GM18520 (cell line): ENCODE results near the gene AHRR.
"Not testable (repeated sequence)": the region's sequence is repeated elsewhere in the genome, so short reads cannot be mapped to it uniquely, and the experiment has no call there.

Experiments used
- ATAC-seq: cut with Tn5 transposase; IDR thresholded peaks from one replicate; pipeline ENCODE4 v1.9.1; 2021; ENCODE audit not compliant: unreplicated experiment

The AHRR gene

GRCh38 chr5:321230-321725 lies at the start of gene AHRR:
Gene AHRR (plus strand): TSS chr5:321714. CDS start chr5:343903, 22,189 bp downstream.
- ATAC-seq: peak; percentile 31

DNA sequence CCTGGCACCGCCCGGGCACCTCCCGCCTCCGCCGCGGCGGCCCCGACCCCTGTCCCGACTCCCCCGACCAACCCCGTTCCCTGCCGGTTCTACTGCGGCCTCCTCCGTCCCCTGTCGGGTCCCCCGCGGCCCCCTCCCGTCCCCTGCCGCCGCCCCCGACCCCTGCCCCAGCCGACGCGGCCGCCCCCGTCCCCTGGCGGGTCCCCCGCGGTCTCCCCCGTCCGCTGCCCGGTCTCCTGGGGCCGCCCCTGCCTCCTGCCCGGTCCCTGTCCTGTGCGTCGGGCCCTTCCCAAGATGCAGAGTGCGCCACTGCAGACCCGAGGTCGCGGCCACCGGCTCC lies 49.7 kb upstream of the AHRR start:
- ATAC-seq: not testable (repeated sequence)

- ATAC-seq: not testable (repeated sequence)
These were observed 48.4 kb upstream of the AHRR start for GRCh38 chr5:273091-273490.

DNA sequence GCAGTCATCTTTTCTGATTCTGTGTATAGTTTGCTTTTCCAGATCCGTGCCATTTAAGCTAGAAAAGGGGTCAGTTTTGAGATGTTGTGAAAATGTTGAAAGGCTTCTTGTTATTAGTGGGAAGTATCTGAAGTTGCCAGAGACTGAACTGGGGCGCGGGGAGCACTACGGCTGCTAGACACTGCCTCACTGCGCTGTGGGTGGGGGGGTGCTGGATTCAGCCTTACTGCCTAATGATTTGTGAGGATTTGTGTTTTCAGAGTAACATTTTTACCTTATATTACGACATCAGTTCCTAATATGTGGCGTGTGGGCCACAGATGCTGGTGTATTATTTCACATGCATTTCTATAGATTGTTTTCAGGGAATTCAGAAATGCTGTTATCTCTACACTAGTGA lies 48.0 kb upstream of the AHRR start:
- ATAC-seq: not testable (repeated sequence)

GRCh38 chr5:274346-274745 lies 47.2 kb upstream of the AHRR start:
- ATAC-seq: not testable (repeated sequence)

DNA sequence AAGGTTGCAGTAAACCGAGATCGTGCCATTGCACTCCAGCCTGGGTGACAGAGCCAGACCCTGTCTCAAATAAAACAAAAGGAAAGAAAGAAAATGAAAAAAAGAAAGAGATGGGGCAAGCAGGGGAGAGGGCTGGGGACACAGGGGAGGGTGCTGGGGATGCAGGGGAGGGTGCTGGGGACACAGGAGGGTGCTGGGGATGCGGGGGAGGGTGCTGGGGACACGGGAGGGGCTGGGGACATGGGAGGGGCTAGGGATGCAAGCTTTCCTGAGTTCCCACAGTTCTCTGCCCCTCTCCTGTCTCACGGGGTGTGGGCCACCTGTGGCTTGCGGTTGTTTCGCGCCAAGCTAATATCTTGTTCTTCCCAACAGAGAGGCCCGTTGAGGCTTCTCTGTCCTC lies 42.9 kb upstream of the AHRR start:
- no peak for ATAC-seq

- ATAC-seq: not testable (repeated sequence)
These were observed 42.4 kb upstream of the AHRR start for GRCh38 chr5:279051-279665.

GRCh38 chr5:285991-286557 lies 35.4 kb upstream of the AHRR start:
- no peak for ATAC-seq

- ATAC-seq: not testable (repeated sequence)
These were observed 31.3 kb upstream of the AHRR start for GRCh38 chr5:290200-290599.

DNA sequence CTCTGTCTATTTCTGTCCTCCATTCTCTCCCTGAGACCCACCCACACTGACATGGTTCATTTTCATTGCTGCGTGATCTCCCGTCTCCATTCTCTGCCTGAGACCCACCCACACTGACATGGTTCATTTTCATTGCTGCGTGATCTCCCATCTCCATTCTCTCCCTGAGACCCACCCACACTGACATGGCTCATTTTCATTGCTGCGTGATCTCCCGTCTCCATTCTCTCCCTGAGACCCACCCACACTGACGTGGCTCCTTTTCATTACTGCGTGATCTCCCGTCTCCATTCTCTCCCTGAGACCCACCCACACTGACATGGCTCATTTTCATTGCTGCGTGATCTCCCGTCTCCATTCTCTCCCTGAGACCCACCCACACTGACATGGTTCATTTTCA lies 30.2 kb upstream of the AHRR start:
- not testable (repeated sequence) for ATAC-seq

GRCh38 chr5:294788-295187 lies 26.7 kb upstream of the AHRR start:
- not testable (repeated sequence) for ATAC-seq

GRCh38 chr5:296207-296606 lies 25.3 kb upstream of the AHRR start:
- ATAC-seq: not testable (repeated sequence)

GRCh38 chr5:296954-297353 lies 24.6 kb upstream of the AHRR start:
- ATAC-seq: not testable (repeated sequence)

GRCh38 chr5:297448-297847 lies 24.1 kb upstream of the AHRR start:
- not testable (repeated sequence) for ATAC-seq

DNA sequence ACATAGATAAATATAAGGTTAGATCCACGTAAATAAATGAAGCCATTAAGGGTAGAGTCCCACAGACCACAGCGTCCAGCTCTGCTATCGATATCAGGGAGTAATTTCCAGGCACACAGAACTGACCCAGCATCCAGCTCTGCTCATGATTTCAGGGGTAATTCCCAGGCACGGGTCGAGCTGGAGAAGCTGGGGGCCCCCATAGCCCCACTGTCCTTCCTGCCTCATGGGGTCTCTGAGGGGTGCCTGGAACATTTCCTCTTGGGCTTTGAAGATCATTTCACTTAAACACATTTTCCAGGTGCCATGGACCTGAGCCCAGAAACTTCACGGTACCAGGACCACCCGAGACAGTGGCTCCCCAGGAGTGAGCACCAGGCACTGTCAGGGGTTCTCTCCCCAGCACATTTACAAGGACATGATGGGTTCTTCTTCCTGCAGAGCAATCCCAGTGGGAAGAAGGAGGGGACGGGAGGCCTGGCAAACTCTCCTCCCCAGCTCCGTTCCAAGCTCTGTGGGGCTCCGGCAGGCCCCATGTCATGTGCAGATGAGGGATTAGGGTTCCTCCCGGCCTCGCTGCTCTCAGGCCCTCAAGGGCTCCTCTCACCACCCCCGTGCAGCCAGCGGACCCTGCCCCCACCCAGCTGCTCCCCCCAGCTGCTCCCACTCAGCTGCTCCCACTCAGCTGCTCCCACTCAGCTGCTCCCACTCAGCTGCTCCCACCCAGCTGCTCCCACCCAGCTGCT lies 23.4 kb upstream of the AHRR start:
- not testable (repeated sequence) for ATAC-seq

DNA sequence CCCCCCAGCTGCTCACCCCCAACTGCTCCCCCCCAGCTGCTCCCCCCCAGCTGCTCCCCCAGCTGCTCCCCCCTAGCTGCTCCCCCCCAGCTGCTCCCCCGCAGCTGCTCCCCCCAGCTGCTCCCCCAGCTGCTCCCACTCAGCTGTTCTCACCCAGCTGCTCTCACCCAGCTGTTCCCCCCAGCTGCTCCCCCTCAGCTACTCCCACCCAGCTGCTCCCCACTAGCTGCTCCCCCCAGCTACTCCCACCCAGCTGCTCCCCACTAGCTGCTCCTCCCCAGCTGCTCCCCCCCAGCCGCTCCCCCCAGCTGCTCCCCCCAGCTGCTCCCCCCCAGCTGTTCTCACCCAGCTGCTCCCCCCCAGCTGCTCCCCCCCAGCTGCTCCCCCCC lies 22.8 kb upstream of the AHRR start:
- no peak for ATAC-seq

GRCh38 chr5:299921-300320 lies 21.6 kb upstream of the AHRR start:
- ATAC-seq: not testable (repeated sequence)

- ATAC-seq: not testable (repeated sequence)
These were observed 20.7 kb upstream of the AHRR start for GRCh38 chr5:300691-301435.

DNA sequence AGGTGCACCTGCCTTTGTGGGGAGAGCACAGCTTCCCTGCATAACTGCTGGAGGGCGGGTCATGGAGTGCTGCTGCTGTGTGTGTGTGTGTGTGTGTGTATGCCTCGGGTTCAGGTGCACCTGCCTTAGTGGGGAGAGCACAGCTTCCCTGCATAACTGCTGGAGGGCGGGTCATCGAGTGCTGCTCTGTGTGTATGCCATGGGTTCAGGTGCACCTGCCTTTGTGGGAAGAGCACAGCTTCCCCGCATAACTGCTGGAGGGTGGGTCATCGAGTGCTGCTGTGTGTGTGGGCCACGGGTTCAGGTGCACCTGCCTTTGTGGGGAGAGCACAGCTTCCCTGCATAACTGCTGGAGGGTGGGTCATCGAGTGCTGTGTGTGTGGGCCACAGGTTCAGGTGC lies 19.1 kb upstream of the AHRR start:
- ATAC-seq: not testable (repeated sequence)

DNA sequence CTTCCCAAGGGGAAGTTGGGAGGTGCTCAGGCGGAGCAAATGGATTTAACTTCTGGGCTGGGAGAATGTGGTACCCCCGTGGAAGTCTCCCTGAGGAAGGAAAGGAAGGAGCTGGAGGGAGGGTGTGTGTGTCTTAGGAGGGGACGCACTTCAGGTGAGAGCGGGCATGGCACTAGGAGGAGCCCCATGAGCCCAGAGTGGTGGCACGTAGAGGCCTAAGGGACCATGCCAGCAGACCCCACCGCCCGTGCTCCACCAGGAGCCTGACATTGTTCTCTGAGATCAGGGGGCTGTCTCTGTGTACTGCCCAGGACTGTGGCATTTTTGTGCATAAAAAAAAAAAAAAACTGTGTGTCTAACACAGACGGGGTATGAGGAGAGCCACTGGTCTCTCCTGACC lies 18.5 kb upstream of the AHRR start:
- ATAC-seq: no peak

- ATAC-seq: not testable (repeated sequence)
These were observed 17.8 kb upstream of the AHRR start for GRCh38 chr5:303741-304140.
